HG03135 (cell line): ENCODE data around the gene FAM124A.
A peak's percentile ranks its signal among the peaks of the same experiment; 100 is the strongest.

Experiments
- ATAC-seq: cut with Tn5 transposase; IDR thresholded peaks from one replicate; pipeline ENCODE4 v1.9.1; 2021; ENCODE audit warnings: mild to moderate bottlenecking, moderate library complexity; ENCODE audit not compliant: unreplicated experiment

The FAM124A gene

GRCh38 chr13:51218626-51219025, 3.6 kb upstream of the FAM124A start:
- no peak for ATAC-seq

- no peak for ATAC-seq
Observed at GRCh38 chr13:51220706-51221105, 1.5 kb upstream of the FAM124A start.

- no peak for ATAC-seq
Observed at GRCh38 chr13:51221108-51221507, 1.1 kb upstream of the FAM124A start.

GRCh38 chr13:51221674-51222036, 543 bp upstream of the FAM124A start:
- no peak for ATAC-seq

GRCh38 chr13:51222686-51223559, 725 bp downstream of the FAM124A start:
- peak; percentile 21 for ATAC-seq

- ATAC-seq = no peak
Observed at GRCh38 chr13:51223560-51224270, 1.5 kb downstream of the FAM124A start.

- no peak for ATAC-seq
Observed at GRCh38 chr13:51225029-51225428, 2.8 kb downstream of the FAM124A start.

GRCh38 chr13:51227404-51227803, 5.2 kb downstream of the FAM124A start:
- no peak for ATAC-seq

- ATAC-seq = no peak
Observed at GRCh38 chr13:51229101-51229719, 7.0 kb downstream of the FAM124A start.

- ATAC-seq = no peak
Observed at GRCh38 chr13:51229731-51230130, 7.5 kb downstream of the FAM124A start.

GRCh38 chr13:51230477-51231105, 8.4 kb downstream of the FAM124A start:
- ATAC-seq = no peak

- no peak for ATAC-seq
Observed at GRCh38 chr13:51231456-51231855, 9.3 kb downstream of the FAM124A start.

GRCh38 chr13:51232328-51232727, 10.1 kb downstream of the FAM124A start:
- ATAC-seq = no peak

GRCh38 chr13:51233117-51233826, 11.1 kb downstream of the FAM124A start:
- no peak for ATAC-seq

- ATAC-seq = no peak
Observed at GRCh38 chr13:51234676-51235075, 12.5 kb downstream of the FAM124A start.

GRCh38 chr13:51235186-51235585, 13.0 kb downstream of the FAM124A start:
- no peak for ATAC-seq

- ATAC-seq = no peak
Observed at GRCh38 chr13:51235756-51236490, 13.7 kb downstream of the FAM124A start.

GRCh38 chr13:51236491-51236792, 14.2 kb downstream of the FAM124A start:
- ATAC-seq = no peak

GRCh38 chr13:51237386-51237785, 15.2 kb downstream of the FAM124A start:
- no peak for ATAC-seq

- ATAC-seq = no peak
Observed at GRCh38 chr13:51237887-51238286, 15.7 kb downstream of the FAM124A start.
